Spleen (tissue), 7 donors: ENCODE measurements around the gene RAB22A.

Experiments
- CTCF ChIP-seq, 11 experiments: fragments of 200-600 bp in 7 of 11; fragments of 450-650 bp in 4 of 11; sonication (generic) in 4 of 11; IDR thresholded peaks in 8 of 11; conservative IDR thresholded peaks in 3 of 11; 1 replicate in 7 of 11; 2 replicates in 4 of 11; pipeline versions ENCODE4 v1.4.0 to v1.8.0; 2016 to 2021; ENCODE audit warnings: antibody characterized with exemption in 11 of 11, inconsistent platforms in 4 of 11, mild to moderate bottlenecking in 1 of 11
- POLR2A ChIP-seq, 3 donors: fragments of 450-650 bp; IDR thresholded peaks; one replicate each; pipeline ENCODE4 v1.5.1; 2017; ENCODE audit warnings: antibody characterized with exemption in 3 of 3, mild to moderate bottlenecking in 1 of 3
- donor health status: DM: no; HTN: no; CAD: no; lungs with moderate emphysema.
- donor health status: DM: no; HTN: no; CAD: no.
- donor health status: DM: no; HTN: no; CAD: no.

GRCh38 chr20:58360936-58361335 lies 51.4 kb downstream of the RAB22A start:
- TF ChIP-seq POLR2A (IDR thresholded peaks at IDR 0.05) (no peak), CTCF (IDR thresholded peaks at IDR 0.05 in 8 of 11, conservative IDR thresholded peaks at IDR 0.05 in 3 of 11) (no peak)
